HepG2 (cell line): ENCODE results near the gene MT4. TPM values are rescaled to one million over a fixed set of nuclear protein-coding genes. Genes with fewer than 3 reads are reported as not detected.

ENCODE experiments used
- MAFK ChIP-seq, 2 experiments: IDR thresholded peaks in 1 of 2; conservative IDR thresholded peaks in 1 of 2; 2 replicates each; pipeline ENCODE4 v1.6.1; 2011; ENCODE audit warnings: improper control_type of control experiment in 2 of 2, low read length in 2 of 2
- MED1 ChIP-seq: sonication (generic); formaldehyde crosslinking; IDR thresholded peaks from 2 replicates; pipeline ENCODE4 v1.4.0; 2020; ENCODE audit warnings: missing genetic modification reagents
- MEIS2 ChIP-seq: sonication (generic); formaldehyde crosslinking; IDR thresholded peaks from 2 replicates; pipeline ENCODE4 v1.9.0; 2021; ENCODE audit warnings: mild to moderate bottlenecking, missing genetic modification reagents
- NFYC ChIP-seq: IDR thresholded peaks from 2 replicates; pipeline ENCODE4 v1.6.1; 2016; ENCODE audit warnings: missing genetic modification reagents, missing compliant biosample characterization
- POLR2G ChIP-seq: fragments of 200-400 bp; formaldehyde crosslinking; IDR thresholded peaks from 2 replicates; pipeline ENCODE4 v1.6.1; 2018; ENCODE audit warnings: mild to moderate bottlenecking, low read depth, low read length, moderate library complexity
- RCOR2 ChIP-seq: IDR thresholded peaks from 2 replicates; pipeline ENCODE4 v1.6.1; 2016; ENCODE audit warnings: missing biosample characterization, missing genetic modification reagents
- RNF219 ChIP-seq: sonication (generic); formaldehyde crosslinking; IDR thresholded peaks from 2 replicates; pipeline ENCODE4 v1.5.0; 2020; ENCODE audit warnings: mild to moderate bottlenecking, missing genetic modification reagents
- SCMH1 ChIP-seq: sonication (generic); formaldehyde crosslinking; IDR thresholded peaks from 2 replicates; pipeline ENCODE4 v1.9.0; 2021; ENCODE audit warnings: missing genetic modification reagents, mild to moderate bottlenecking, borderline replicate concordance
- STAT6 ChIP-seq: sonication (generic); formaldehyde crosslinking; IDR thresholded peaks from 2 replicates; pipeline ENCODE4 v1.4.0; 2020; ENCODE audit warnings: missing genetic modification reagents, mild to moderate bottlenecking, borderline replicate concordance
- YEATS2 ChIP-seq: sonication (generic); formaldehyde crosslinking; IDR thresholded peaks from 2 replicates; pipeline ENCODE4 v1.4.0; 2020; ENCODE audit warnings: missing genetic modification reagents, borderline replicate concordance
- ZBTB42 ChIP-seq: sonication (generic); formaldehyde crosslinking; IDR thresholded peaks from 2 replicates; pipeline ENCODE4 v1.5.0; 2020; ENCODE audit warnings: mild to moderate bottlenecking, missing genetic modification reagents
- ZFP36L2 ChIP-seq: sonication (generic); formaldehyde crosslinking; IDR thresholded peaks from 2 replicates; pipeline ENCODE4 v1.4.0; 2020; ENCODE audit warnings: missing genetic modification reagents
- ZMYM3 ChIP-seq: sonication (generic); formaldehyde crosslinking; IDR thresholded peaks from 2 replicates; pipeline ENCODE4 v1.5.1; 2020; ENCODE audit warnings: mild to moderate bottlenecking, missing genetic modification reagents
- ZMYM4 ChIP-seq: sonication (generic); formaldehyde crosslinking; IDR thresholded peaks from 2 replicates; pipeline ENCODE4 v1.8.1; 2023; ENCODE audit warnings: mild to moderate bottlenecking, missing genetic modification reagents
- ZNF17 ChIP-seq: sonication (generic); formaldehyde crosslinking; IDR thresholded peaks from 2 replicates; pipeline ENCODE4 v1.5.0; 2020; ENCODE audit warnings: mild to moderate bottlenecking, missing genetic modification reagents
- ZNF263 ChIP-seq: sonication (generic); formaldehyde crosslinking; IDR thresholded peaks from 2 replicates; pipeline ENCODE4 v1.4.0; 2020; ENCODE audit warnings: missing genetic modification reagents
- ZNF747 ChIP-seq: sonication (generic); formaldehyde crosslinking; IDR thresholded peaks from 2 replicates; pipeline ENCODE4 v1.8.1; 2023; ENCODE audit warnings: missing genetic modification reagents, mild to moderate bottlenecking, borderline replicate concordance
- ZNF75D ChIP-seq: sonication (generic); formaldehyde crosslinking; IDR thresholded peaks from 2 replicates; pipeline ENCODE4 v1.8.1; 2023; ENCODE audit warnings: missing genetic modification reagents, mild to moderate bottlenecking, borderline replicate concordance
- ZNF841 ChIP-seq: sonication (generic); formaldehyde crosslinking; IDR thresholded peaks from 2 replicates; pipeline ENCODE4 v1.8.1; 2023; ENCODE audit warnings: missing genetic modification reagents, borderline replicate concordance
- ZNF878 ChIP-seq: sonication (generic); formaldehyde crosslinking; IDR thresholded peaks from 2 replicates; pipeline ENCODE4 v1.8.1; 2023; ENCODE audit warnings: mild to moderate bottlenecking, missing genetic modification reagents, moderate library complexity
- ZSCAN22 ChIP-seq: sonication (generic); formaldehyde crosslinking; IDR thresholded peaks from 2 replicates; pipeline ENCODE4 v1.4.0; 2020; ENCODE audit warnings: mild to moderate bottlenecking, missing genetic modification reagents
- polyA plus RNA-seq, 8 experiments: library from polyadenylated mRNA; depleted of rRNA in 3 of 8; stranded (reverse) in 7 of 8; unstranded in 1 of 8; fragments of >200 nt; fragmentation: Illumina TruSeq in 4 of 8; extraction: Trizol in 4 of 8; gene quantifications; 2 replicates each; pipeline versions ENCODE4 v1.2.1 to v1.2.3, GENCODE V29; 2011 to 2016; ENCODE audit warnings: low read depth in 4 of 8, missing spikeins in 1 of 8, mixed read lengths in 1 of 8; ENCODE audit not compliant: insufficient read depth in 1 of 8
- total RNA-seq, 5 experiments: library from RNA; depleted of rRNA; stranded (reverse); fragments of >200 nt; fragmentation: Illumina TruSeq; extraction: Trizol; gene quantifications; 2 replicates each; pipeline ENCODE4 v1.2.3, GENCODE V29; 2016; ENCODE audit warnings: low read depth in 1 of 5
- TF ChIP-seq, protein P1 (sequence below): sonication (generic); formaldehyde crosslinking; IDR thresholded peaks from 2 replicates; pipeline ENCODE4 v1.5.0; 2020; ENCODE audit warnings: mild to moderate bottlenecking, missing genetic modification reagents, borderline replicate concordance

MT4 gene
- total and polyA plus RNA-seq, 2 of the 13 experiments (the other 11 are each of a cell fraction or from before 2014, with no cell fraction given): not detected

GRCh38 chr16:56610609-56611111, 45.8 kb downstream of the MT4 start (continued):
- 0 out of 2 replicates have a peak, but pooled peaks have one; percentile 12 for TF ChIP-seq ZNF747 (CRISPR knock-in tag)
- TF ChIP-seq STAT6: no peak
- TF ChIP-seq MEIS2 (CRISPR knock-in tag): 0 out of 2 replicates have a peak, but pooled peaks have one; percentile 15
- no peak for TF ChIP-seq NFYC (CRISPR knock-in tag)
- TF ChIP-seq ZNF17 (CRISPR knock-in tag): no peak
- TF ChIP-seq ZFP36L2 (CRISPR knock-in tag): no peak
- no peak for TF ChIP-seq ZBTB42
- 0 out of 2 replicates have a peak, but pooled peaks have one; percentile 3 for TF ChIP-seq ZSCAN22 (CRISPR knock-in tag)
- TF ChIP-seq ZNF841 (CRISPR knock-in tag): no peak
- TF ChIP-seq, protein P1, sequence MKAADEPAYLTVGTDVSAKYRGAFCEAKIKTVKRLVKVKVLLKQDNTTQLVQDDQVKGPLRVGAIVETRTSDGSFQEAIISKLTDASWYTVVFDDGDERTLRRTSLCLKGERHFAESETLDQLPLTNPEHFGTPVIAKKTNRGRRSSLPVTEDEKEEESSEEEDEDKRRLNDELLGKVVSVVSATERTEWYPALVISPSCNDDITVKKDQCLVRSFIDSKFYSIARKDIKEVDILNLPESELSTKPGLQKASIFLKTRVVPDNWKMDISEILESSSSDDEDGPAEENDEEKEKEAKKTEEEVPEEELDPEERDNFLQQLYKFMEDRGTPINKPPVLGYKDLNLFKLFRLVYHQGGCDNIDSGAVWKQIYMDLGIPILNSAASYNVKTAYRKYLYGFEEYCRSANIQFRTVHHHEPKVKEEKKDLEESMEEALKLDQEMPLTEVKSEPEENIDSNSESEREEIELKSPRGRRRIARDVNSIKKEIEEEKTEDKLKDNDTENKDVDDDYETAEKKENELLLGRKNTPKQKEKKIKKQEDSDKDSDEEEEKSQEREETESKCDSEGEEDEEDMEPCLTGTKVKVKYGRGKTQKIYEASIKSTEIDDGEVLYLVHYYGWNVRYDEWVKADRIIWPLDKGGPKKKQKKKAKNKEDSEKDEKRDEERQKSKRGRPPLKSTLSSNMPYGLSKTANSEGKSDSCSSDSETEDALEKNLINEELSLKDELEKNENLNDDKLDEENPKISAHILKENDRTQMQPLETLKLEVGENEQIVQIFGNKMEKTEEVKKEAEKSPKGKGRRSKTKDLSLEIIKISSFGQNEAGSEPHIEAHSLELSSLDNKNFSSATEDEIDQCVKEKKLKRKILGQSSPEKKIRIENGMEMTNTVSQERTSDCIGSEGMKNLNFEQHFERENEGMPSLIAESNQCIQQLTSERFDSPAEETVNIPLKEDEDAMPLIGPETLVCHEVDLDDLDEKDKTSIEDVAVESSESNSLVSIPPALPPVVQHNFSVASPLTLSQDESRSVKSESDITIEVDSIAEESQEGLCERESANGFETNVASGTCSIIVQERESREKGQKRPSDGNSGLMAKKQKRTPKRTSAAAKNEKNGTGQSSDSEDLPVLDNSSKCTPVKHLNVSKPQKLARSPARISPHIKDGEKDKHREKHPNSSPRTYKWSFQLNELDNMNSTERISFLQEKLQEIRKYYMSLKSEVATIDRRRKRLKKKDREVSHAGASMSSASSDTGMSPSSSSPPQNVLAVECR (CRISPR knock-in tag): no peak
- TF ChIP-seq POLR2G: no peak; the same call in 1 of the 2 replicates
- TF ChIP-seq ZMYM4 (CRISPR knock-in tag): peak; percentile 0; the same call in 1 of the 2 replicates
- TF ChIP-seq MED1: 0 out of 2 replicates have a peak, but pooled peaks have one; percentile 9
- no peak for TF ChIP-seq SCMH1 (CRISPR knock-in tag)
- no peak for TF ChIP-seq ZNF878 (CRISPR knock-in tag)
- peak; percentile 95 for TF ChIP-seq ZMYM3 (CRISPR knock-in tag)
- no peak for TF ChIP-seq MAFK (conservative IDR thresholded peaks at IDR 0.05 in 1 of 2, IDR thresholded peaks at IDR 0.05 in 1 of 2; ENCODE audit: low read length in 2 of 2)
- no peak for TF ChIP-seq RNF219
- no peak for TF ChIP-seq YEATS2 (CRISPR knock-in tag)
- TF ChIP-seq ZNF263 (CRISPR knock-in tag): peak; percentile 77
- TF ChIP-seq RCOR2 (CRISPR knock-in tag): peak; percentile 30; the same call in 1 of the 2 replicates
- no peak for TF ChIP-seq ZNF75D (CRISPR knock-in tag)
